Tibial nerve (tissue), 3 donors: ENCODE data around the gene EPS8.

ENCODE experiments used
- CTCF ChIP-seq, 5 experiments: fragments of 200-600 bp in 3 of 5; fragments of 450-650 bp in 2 of 5; sonication (generic) in 3 of 5; IDR thresholded peaks; one replicate each; pipeline ENCODE4 v1.5.1; 2016 to 2019; ENCODE audit warnings: antibody characterized with exemption in 5 of 5, mild to moderate bottlenecking in 3 of 5, moderate library complexity in 2 of 5
- POLR2A ChIP-seq, 2 donors: fragments of 450-650 bp; IDR thresholded peaks; one replicate each; pipeline ENCODE4 v1.6.1; 2017; ENCODE audit warnings: antibody characterized with exemption in 2 of 2, mild to moderate bottlenecking in 2 of 2, moderate library complexity in 2 of 2

GRCh38 chr12:15672671-15673270, 116.4 kb downstream of the EPS8 start:
- TF ChIP-seq CTCF (IDR thresholded peaks at IDR 0.05) (no peak), POLR2A (IDR thresholded peaks at IDR 0.05) (no peak)
